LNCaP clone FGC (cell line): Measurements from ENCODE around the gene CAV3.

Source experiments
- DNase-seq: peaks from one replicate; pipeline ENCODE4 v3.0.0-alpha.2; 2011; ENCODE audit warnings: low read depth
- H3K4me3 ChIP-seq: 2 replicates; pipeline ENCODE4 v1.5.1; 2011; ENCODE audit warnings: mild to moderate bottlenecking, low read depth, low read length, control low read depth
- TF ChIP-seq, protein P1 (sequence below): IDR thresholded peaks from 2 replicates; pipeline ENCODE4 v1.5.1; 2012; ENCODE audit warnings: mild to moderate bottlenecking; ENCODE audit not compliant: control insufficient read depth, insufficient read depth; ENCODE audit errors: extremely low read depth

CAV3 gene

GRCh38 chr3:8776406-8776805 is 42.8 kb downstream of the CAV3 start:
- TF ChIP-seq, protein P1, sequence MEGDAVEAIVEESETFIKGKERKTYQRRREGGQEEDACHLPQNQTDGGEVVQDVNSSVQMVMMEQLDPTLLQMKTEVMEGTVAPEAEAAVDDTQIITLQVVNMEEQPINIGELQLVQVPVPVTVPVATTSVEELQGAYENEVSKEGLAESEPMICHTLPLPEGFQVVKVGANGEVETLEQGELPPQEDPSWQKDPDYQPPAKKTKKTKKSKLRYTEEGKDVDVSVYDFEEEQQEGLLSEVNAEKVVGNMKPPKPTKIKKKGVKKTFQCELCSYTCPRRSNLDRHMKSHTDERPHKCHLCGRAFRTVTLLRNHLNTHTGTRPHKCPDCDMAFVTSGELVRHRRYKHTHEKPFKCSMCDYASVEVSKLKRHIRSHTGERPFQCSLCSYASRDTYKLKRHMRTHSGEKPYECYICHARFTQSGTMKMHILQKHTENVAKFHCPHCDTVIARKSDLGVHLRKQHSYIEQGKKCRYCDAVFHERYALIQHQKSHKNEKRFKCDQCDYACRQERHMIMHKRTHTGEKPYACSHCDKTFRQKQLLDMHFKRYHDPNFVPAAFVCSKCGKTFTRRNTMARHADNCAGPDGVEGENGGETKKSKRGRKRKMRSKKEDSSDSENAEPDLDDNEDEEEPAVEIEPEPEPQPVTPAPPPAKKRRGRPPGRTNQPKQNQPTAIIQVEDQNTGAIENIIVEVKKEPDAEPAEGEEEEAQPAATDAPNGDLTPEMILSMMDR, result no peak
- no peak for DNase-seq

GRCh38 chr3:8777201-8777977 is 43.8 kb downstream of the CAV3 start:
- DNase-seq, result no peak
- no peak overlapping the region for H3K4me3 ChIP-seq
- TF ChIP-seq, protein P1, result no peak

More at GRCh38 chr3:8776406-8776805, 42.8 kb downstream of the CAV3 start:
- H3K4me3 ChIP-seq, result no peak overlapping the region

DNA sequence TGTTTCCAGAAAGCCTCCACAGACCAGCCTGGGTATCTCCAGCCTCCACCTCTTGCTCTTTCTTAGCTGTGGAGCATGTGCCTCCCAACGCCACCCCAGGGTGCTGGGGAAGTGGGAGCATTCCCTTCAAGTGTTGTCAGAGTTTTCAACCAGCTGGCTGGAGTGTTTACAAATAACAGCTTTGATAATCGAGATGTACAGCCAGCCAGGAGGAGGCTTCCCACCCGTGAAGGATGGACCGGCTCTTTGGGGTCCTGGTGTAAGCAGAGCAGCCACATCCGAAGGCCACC is 44.3 kb downstream of the CAV3 start:
- no peak for DNase-seq
- TF ChIP-seq, protein P1, result no peak
- H3K4me3 ChIP-seq, result no peak overlapping the region

DNA sequence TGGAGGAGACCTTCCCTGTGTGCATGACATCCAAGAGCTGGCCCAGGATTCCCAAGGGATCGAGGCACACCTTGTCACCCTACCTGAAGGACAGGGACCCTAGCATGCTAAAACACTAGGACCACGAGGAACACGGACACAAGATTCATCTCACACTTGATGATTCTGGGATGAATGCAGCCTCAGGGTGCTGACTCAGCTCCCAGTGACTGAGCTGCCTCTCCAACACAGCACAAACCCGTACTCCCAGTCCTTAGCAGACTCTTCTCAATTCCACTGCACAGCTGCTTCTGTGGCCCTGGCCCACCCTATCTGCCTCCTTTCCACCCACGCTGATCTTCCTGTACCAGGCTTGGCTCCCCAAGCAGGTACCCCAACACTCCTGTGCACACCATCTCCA is 44.9 kb downstream of the CAV3 start:
- TF ChIP-seq, protein P1, result no peak
- no peak for DNase-seq

GRCh38 chr3:8780279-8780678 is 46.7 kb downstream of the CAV3 start:
- TF ChIP-seq, protein P1, result no peak
- no peak for DNase-seq
- no peak overlapping the region for H3K4me3 ChIP-seq

More for the DNA sequence above, 44.9 kb downstream of the CAV3 start:
- no peak overlapping the region for H3K4me3 ChIP-seq

GRCh38 chr3:8784676-8785435 is 51.3 kb downstream of the CAV3 start:
- no peak overlapping the region for H3K4me3 ChIP-seq
- no peak for DNase-seq
- TF ChIP-seq, protein P1, result no peak
